GM12892 (cell line): ENCODE results near the gene PKP1.

Experiments used
- POLR2A ChIP-seq: IDR thresholded peaks from 2 replicates; pipeline ENCODE4 v1.6.1; 2011; ENCODE audit warnings: low read depth, low read length, control low read depth
- TAF1 ChIP-seq: IDR thresholded peaks from 2 replicates; pipeline ENCODE4 v1.6.1; 2011; ENCODE audit warnings: low read depth, mild to moderate bottlenecking, control low read depth, low read length, borderline replicate concordance

GRCh38 chr1:201376107-201376463, 92.8 kb downstream of the PKP1 start:
- no peak for TF ChIP-seq TAF1
- no peak for TF ChIP-seq POLR2A
